DMS79 treated with DMSO at 0.1 percent for 48 hours (cell line): ENCODE results near the gene STMP1.

Experiments
- DNase-seq: peaks from one replicate; lab custom pipeline; 2025; lab: John Stamatoyannopoulos, UW

Gene STMP1

GRCh38 chr7:135697276-135698049, 35.1 kb downstream of the STMP1 start:
- no peak for DNase-seq

- no peak for DNase-seq
These were observed 41.8 kb downstream of the STMP1 start for GRCh38 chr7:135704074-135704473.

- no peak for DNase-seq
These were observed 42.4 kb downstream of the STMP1 start for GRCh38 chr7:135704698-135705097.

- no peak for DNase-seq
These were observed 43.9 kb downstream of the STMP1 start for GRCh38 chr7:135706038-135706742.

- DNase-seq = no peak
These were observed 44.7 kb downstream of the STMP1 start for GRCh38 chr7:135706858-135707569.

- DNase-seq = no peak
These were observed 45.3 kb downstream of the STMP1 start for GRCh38 chr7:135707570-135707966.

GRCh38 chr7:135708041-135708440, 45.7 kb downstream of the STMP1 start:
- no peak for DNase-seq

GRCh38 chr7:135709508-135709907, 47.2 kb downstream of the STMP1 start:
- DNase-seq = no peak

- DNase-seq = no peak
These were observed 48.3 kb downstream of the STMP1 start for GRCh38 chr7:135710417-135711138.

GRCh38 chr7:135711139-135711469, 48.8 kb downstream of the STMP1 start:
- no peak for DNase-seq

- DNase-seq = peak; percentile 71
These were observed 50.0 kb downstream of the STMP1 start for GRCh38 chr7:135712182-135712782.

- DNase-seq = no peak
These were observed 50.5 kb downstream of the STMP1 start for GRCh38 chr7:135712796-135713195.

GRCh38 chr7:135713836-135714470, 51.6 kb downstream of the STMP1 start:
- no peak for DNase-seq

GRCh38 chr7:135714534-135715009, 52.3 kb downstream of the STMP1 start:
- no peak for DNase-seq

GRCh38 chr7:135715055-135715522, 52.8 kb downstream of the STMP1 start:
- DNase-seq = no peak

- DNase-seq = no peak
These were observed 53.4 kb downstream of the STMP1 start for GRCh38 chr7:135715673-135716072.

- DNase-seq = peak; percentile 94
These were observed 54.4 kb downstream of the STMP1 start for GRCh38 chr7:135716677-135717238.

- no peak for DNase-seq
These were observed 55.4 kb downstream of the STMP1 start for GRCh38 chr7:135717693-135718092.

GRCh38 chr7:135718219-135718618, 55.9 kb downstream of the STMP1 start:
- DNase-seq = no peak

- no peak for DNase-seq
These were observed 56.6 kb downstream of the STMP1 start for GRCh38 chr7:135718794-135719437.
